HCT116 (cell line): ENCODE results near the gene LARP1. TPM values are rescaled to one million over a fixed set of nuclear protein-coding genes. Genes with fewer than 3 reads are reported as not detected.

ENCODE experiments used
- ATAC-seq: fragments of 200-7000 bp; cut with Tn5 transposase; 2 replicates; pipeline ENCODE4 v1.9.1; 2020; ENCODE audit warnings: mild to moderate bottlenecking, moderate library complexity
- BruUV-seq: library from RNA; stranded (reverse); fragments of 400-500 nt; replicated peaks from 2 replicates; lab custom pipeline; 2021; lab: Mats Ljungman, UMichigan
- CTCF ChIA-PET: fragments of 300-600 bp; sonication (Branson Sonifier 250); formaldehyde crosslinking; loops from one replicate; lab custom pipeline; 2021; ENCODE audit warnings: antibody characterized with exemption; lab: Charles Lee
- POLR2A ChIA-PET: fragments of 300-600, 350-600 bp; sonication (Branson Sonifier 250); formaldehyde crosslinking; loops from one replicate; lab custom pipeline; 2021; ENCODE audit warnings: antibody characterized with exemption; lab: Charles Lee
- RAD21 ChIA-PET, 2 experiments: fragments of 300-600 bp; sonication (Branson Sonifier 250); formaldehyde crosslinking; loops; one replicate each; lab custom pipeline; 2023; ENCODE audit warnings: low total read pairs in 2 of 2; ENCODE audit not compliant: uncharacterized antibody in 2 of 2, unreplicated experiment in 2 of 2, low non-redundant PET in 1 of 2; lab: Charles Lee
- DNase-seq: peaks from one replicate; pipeline ENCODE4 v3.0.0-alpha.2; 2010; ENCODE audit warnings: low read depth, low spot score
- H2AFZ ChIP-seq: fragments of 200-600 bp; shearing (Covaris generic), sonication (generic); 2 replicates; pipeline ENCODE4 v1.6.1; 2017; ENCODE audit warnings: low read depth, mixed run types, mixed read lengths, antibody characterized with exemption, low read length; ENCODE audit not compliant: poor library complexity, severe bottlenecking
- H3K27ac ChIP-seq: 2 replicates; pipeline ENCODE4 v1.5.1; 2012; ENCODE audit warnings: low read depth, low read length
- H3K27me3 ChIP-seq: fragments of 200-600 bp; sonication (generic); 2 replicates; pipeline ENCODE4 v1.6.1; 2016; ENCODE audit warnings: mixed run types, low read length, mixed read lengths; ENCODE audit not compliant: insufficient read depth
- H3K36me3 ChIP-seq, 2 experiments: fragments of 200-500 bp in 1 of 2; fragments of 200-600 bp in 1 of 2; sonication (Bioruptor generic) in 1 of 2; sonication (generic) in 1 of 2; 2 replicates each; pipeline versions ENCODE4 v1.5.1 to v1.6.1; 2014 to 2016; ENCODE audit warnings: low read length in 2 of 2, inconsistent platforms in 1 of 2, mixed read lengths in 1 of 2, mixed run types in 1 of 2; ENCODE audit not compliant: insufficient read depth in 2 of 2, control insufficient read depth in 1 of 2
- H3K4me1 ChIP-seq, 2 experiments: fragments of 200-600 bp in 1 of 2; sonication (generic) in 1 of 2; 2 replicates each; pipeline versions ENCODE4 v1.5.1 to v1.6.1; 2012 to 2017; ENCODE audit warnings: low read length in 2 of 2, inconsistent platforms in 1 of 2, mild to moderate bottlenecking in 1 of 2, mixed read lengths in 1 of 2, mixed run types in 1 of 2, moderate library complexity in 1 of 2; ENCODE audit not compliant: insufficient read depth in 2 of 2, control insufficient read depth in 1 of 2
- H3K4me2 ChIP-seq: fragments of 200-600 bp; sonication (generic); 2 replicates; pipeline ENCODE4 v1.6.1; 2017; ENCODE audit warnings: mixed run types, low read length, mixed read lengths
- H3K4me3 ChIP-seq, 2 experiments: fragments of 200-600 bp in 1 of 2; sonication (generic) in 1 of 2; replicated peaks in 1 of 2; 2 replicates each; pipeline ENCODE4 v1.5.1; 2011 to 2016; ENCODE audit warnings: low read length in 2 of 2, control low read depth in 1 of 2, low read depth in 1 of 2, mild to moderate bottlenecking in 1 of 2, mixed read lengths in 1 of 2, mixed run types in 1 of 2
- H3K79me2 ChIP-seq: fragments of 200-600 bp; sonication (generic); 2 replicates; pipeline ENCODE4 v1.6.1; 2017; ENCODE audit warnings: mild to moderate bottlenecking, mixed run types, low read length, moderate library complexity, mixed read lengths; ENCODE audit not compliant: insufficient read depth
- H3K9ac ChIP-seq: fragments of 200-600 bp; sonication (generic); 2 replicates; pipeline ENCODE4 v1.6.1; 2016; ENCODE audit warnings: low read length, mixed read lengths
- H3K9me2 ChIP-seq: fragments of 200-600 bp; sonication (generic), shearing (Covaris generic); 2 replicates; pipeline ENCODE4 v1.6.1; 2017; ENCODE audit warnings: mixed run types, mild to moderate bottlenecking, moderate library complexity; ENCODE audit not compliant: insufficient read depth
- H3K9me3 ChIP-seq, 2 experiments: fragments of 200-500 bp in 1 of 2; fragments of 200-600 bp in 1 of 2; sonication (Bioruptor generic) in 1 of 2; sonication (generic) in 1 of 2; 2 replicates each; pipeline ENCODE4 v1.6.1; 2014 to 2017; ENCODE audit warnings: low read length in 2 of 2, mixed read lengths in 2 of 2, inconsistent platforms in 1 of 2, low read depth in 1 of 2, mild to moderate bottlenecking in 1 of 2, mixed run types in 1 of 2, moderate library complexity in 1 of 2; ENCODE audit not compliant: control insufficient read depth in 1 of 2, insufficient read depth in 1 of 2
- H4K20me1 ChIP-seq: fragments of 200-600 bp; sonication (generic), shearing (Covaris generic); 2 replicates; pipeline ENCODE4 v1.6.1; 2017; ENCODE audit warnings: mixed run types, mild to moderate bottlenecking, moderate library complexity; ENCODE audit not compliant: insufficient read depth
- ATF3 ChIP-seq: IDR thresholded peaks from 2 replicates; pipeline ENCODE4 v1.6.1; 2012
- CBX3 ChIP-seq: IDR thresholded peaks from 2 replicates; pipeline ENCODE4 v1.6.1; 2012; ENCODE audit warnings: low read depth
- CEBPB ChIP-seq: IDR thresholded peaks from 2 replicates; pipeline ENCODE4 v1.6.1; 2012; ENCODE audit warnings: low read depth
- EGR1 ChIP-seq: IDR thresholded peaks from 2 replicates; pipeline ENCODE4 v1.6.1; 2012; ENCODE audit warnings: low read depth
- EZH2 ChIP-seq: fragments of 200-600 bp; sonication (generic); IDR thresholded peaks from 2 replicates; pipeline ENCODE4 v1.6.1; 2017; ENCODE audit warnings: antibody characterized with exemption, mixed run types
- EZH2phosphoT487 ChIP-seq: fragments of 200-600 bp; IDR thresholded peaks from 2 replicates; pipeline ENCODE4 v1.6.1; 2018; ENCODE audit warnings: antibody characterized with exemption, borderline replicate concordance
- FOSL1 ChIP-seq: IDR thresholded peaks from 2 replicates; pipeline ENCODE4 v1.6.1; 2012; ENCODE audit warnings: low read depth
- MAX ChIP-seq: IDR thresholded peaks from 2 replicates; pipeline ENCODE4 v1.6.1; 2012
- POLR2A ChIP-seq: IDR thresholded peaks from 2 replicates; pipeline ENCODE4 v1.7.0; 2011; ENCODE audit warnings: borderline replicate concordance; ENCODE audit not compliant: insufficient read depth, insufficient read length; ENCODE audit errors: extremely low read depth
- POLR2AphosphoS5 ChIP-seq: IDR thresholded peaks from 2 replicates; pipeline ENCODE4 v1.6.1; 2011; ENCODE audit warnings: mild to moderate bottlenecking, low read depth, low read length, moderate library complexity
- RAD21 ChIP-seq: IDR thresholded peaks from 2 replicates; pipeline ENCODE4 v1.6.1; 2012; ENCODE audit warnings: low read depth, mild to moderate bottlenecking
- REST ChIP-seq: IDR thresholded peaks from 2 replicates; pipeline ENCODE4 v1.6.1; 2012; ENCODE audit warnings: low read depth
- SIN3A ChIP-seq: IDR thresholded peaks from 2 replicates; pipeline ENCODE4 v1.6.1; 2012; ENCODE audit warnings: low read depth
- SP1 ChIP-seq: IDR thresholded peaks from 2 replicates; pipeline ENCODE4 v1.6.1; 2012; ENCODE audit warnings: low read depth
- SRF ChIP-seq: IDR thresholded peaks from 2 replicates; pipeline ENCODE4 v1.6.1; 2012; ENCODE audit warnings: low read depth
- TCF7L2 ChIP-seq: IDR thresholded peaks from 2 replicates; pipeline ENCODE4 v1.7.0; 2011; ENCODE audit warnings: borderline replicate concordance, inconsistent platforms; ENCODE audit not compliant: insufficient read depth, insufficient read length; ENCODE audit errors: extremely low read depth
- YY1 ChIP-seq: IDR thresholded peaks from 2 replicates; pipeline ENCODE4 v1.6.1; 2011; ENCODE audit warnings: low read length, low read depth, moderate library complexity, mild to moderate bottlenecking; ENCODE audit not compliant: insufficient replicate concordance; ENCODE audit errors: extremely low read depth
- ZBTB33 ChIP-seq: IDR thresholded peaks from 2 replicates; pipeline ENCODE4 v1.6.1; 2011; ENCODE audit warnings: mild to moderate bottlenecking, low read length, moderate library complexity; ENCODE audit not compliant: insufficient replicate concordance; ENCODE audit errors: extremely low read depth
- ZFX ChIP-seq: fragments of 450-650 bp; IDR thresholded peaks from 2 replicates; pipeline ENCODE4 v1.6.1; 2017
- ZNF274 ChIP-seq: fragments of 200-500 bp; sonication (Bioruptor generic); IDR thresholded peaks from 2 replicates; pipeline ENCODE4 v1.6.1; 2014; ENCODE audit warnings: mild to moderate bottlenecking, low read depth, low read length, inconsistent platforms
- intact Hi-C: fragments of 100-400 bp; cut with micrococcal nuclease; formaldehyde crosslinking; loops from 2 replicates; pipeline ENCODE4 v1.10.0; 2022
- total RNA-seq: library from RNA; stranded (reverse); gene quantifications from one replicate; pipeline ENCODE4 v1.2.1, GENCODE V29; 2021; ENCODE audit not compliant: unreplicated experiment

The LARP1 gene
- total RNA-seq, 1 experiment from 2014 or later, result 201 TPM

- ChIA-PET RAD21 (no interaction called here), POLR2A (no interaction called here), CTCF (no interaction called here)
- intact Hi-C loops, result no loop called here
- Histone ChIP-seq H3K9me3 (no peaks in the 10 kb centered on the region), H3K79me2 (peaks cover 23% of the 10 kb centered on the region; the same call in 1 of the 2 replicates), H3K9me2 (no peaks in the 10 kb centered on the region), H4K20me1 (peaks cover 3% of the 10 kb centered on the region; the same call in 1 of the 2 replicates), H3K27me3 (no peaks in the 10 kb centered on the region), H2AFZ (no peak overlapping the region), H3K4me1 (no peaks in the 10 kb centered on the region), H3K4me2 (no peak overlapping the region), H3K27ac (no peak overlapping the region), H3K4me3 (no peak overlapping the region), H3K36me3 (peaks cover 44 to 84% of the 10 kb centered on the region in 2 experiments), H3K9ac (no peak overlapping the region)
- TF ChIP-seq CEBPB (no peak), EGR1 (no peak), ZBTB33 (no peak), POLR2AphosphoS5 (no peak), REST (no peak), ZFX (no peak), ZNF274 (no peak), EZH2phosphoT487 (no peak), FOSL1 (no peak), SP1 (no peak), EZH2 (no peak), RAD21 (no peak), SIN3A (no peak), CBX3 (no peak), YY1 (no peak), ATF3 (no peak), TCF7L2 (no peak), POLR2A (no peak), MAX (no peak), SRF (no peak)
- ATAC-seq (no peak), DNase-seq (no peak)
- no TSS peak for BruUV-seq
These were observed 58.0 kb downstream of the LARP1 start for GRCh38 chr5:154813158-154813557.
